ENCODE results near the gene ZNF441.
"Not testable (repeated sequence)": the region's sequence is repeated elsewhere in the genome, so short reads cannot be mapped to it uniquely, and the experiment has no call there.

ZNF441 gene
- total RNA-seq: 8.3 reads per million, percentile 28 among the genes with 10 or more reads in this experiment

- peak; percentile 74 for DNase-seq
Observed at GRCh38 chr19:11766597-11767591, at the start of gene ZNF441. Gene ZNF441 (plus strand): TSS chr19:11767000. CDS start chr19:11767194, 194 bp downstream.

GRCh38 chr19:11721681-11722080, 45.1 kb upstream of the ZNF441 start:
- no peak for DNase-seq

- DNase-seq: no peak
Observed at GRCh38 chr19:11722414-11722813, 44.4 kb upstream of the ZNF441 start.

- DNase-seq: no peak
Observed at GRCh38 chr19:11729586-11729985, 37.2 kb upstream of the ZNF441 start.

- no peak for DNase-seq
Observed at GRCh38 chr19:11735375-11735774, 31.4 kb upstream of the ZNF441 start.

GRCh38 chr19:11736696-11737095, 30.1 kb upstream of the ZNF441 start:
- no peak for DNase-seq

- peak; percentile 6 for DNase-seq
Observed at GRCh38 chr19:11737964-11738745, 28.6 kb upstream of the ZNF441 start.

- DNase-seq: peak; percentile 91
Observed at GRCh38 chr19:11738746-11739620, 27.8 kb upstream of the ZNF441 start, which contains the start of gene ZNF823. Gene ZNF823 (minus strand): TSS chr19:11738946. CDS start chr19:11738819, 127 bp downstream.

- no peak for DNase-seq
Observed at GRCh38 chr19:11745869-11746268, 20.9 kb upstream of the ZNF441 start.

GRCh38 chr19:11747277-11747676, 19.5 kb upstream of the ZNF441 start:
- DNase-seq: no peak

- no peak for DNase-seq
Observed at GRCh38 chr19:11749751-11750150, 17.0 kb upstream of the ZNF441 start.

- no peak for DNase-seq
Observed at GRCh38 chr19:11752244-11752736, 14.5 kb upstream of the ZNF441 start.

- no peak for DNase-seq
Observed at GRCh38 chr19:11754663-11755062, 12.1 kb upstream of the ZNF441 start.

- DNase-seq: no peak
Observed at GRCh38 chr19:11756965-11757364, 9.8 kb upstream of the ZNF441 start.

GRCh38 chr19:11759805-11760204, 7.0 kb upstream of the ZNF441 start:
- no peak for DNase-seq

- no peak for DNase-seq
Observed at GRCh38 chr19:11763117-11763516, 3.7 kb upstream of the ZNF441 start.

GRCh38 chr19:11763611-11764010, 3.2 kb upstream of the ZNF441 start:
- no peak for DNase-seq

- DNase-seq: no peak
Observed at GRCh38 chr19:11767633-11768133, 883 bp downstream of the ZNF441 start.

GRCh38 chr19:11769995-11770394, 3.2 kb downstream of the ZNF441 start:
- no peak for DNase-seq

GRCh38 chr19:11771520-11771919, 4.7 kb downstream of the ZNF441 start:
- not testable (repeated sequence) for DNase-seq

- not testable (repeated sequence) for DNase-seq
Observed at GRCh38 chr19:11776669-11777068, 9.9 kb downstream of the ZNF441 start.
